Body of pancreas (tissue), 4 donors: ENCODE measurements around the gene RPUSD1. TPM values are rescaled to one million over a fixed set of nuclear protein-coding genes. Genes with fewer than 3 reads are reported as not detected.

Experiments used
- ATAC-seq: fragments of 150-250 bp; one replicate; pipeline ENCODE4 v1.9.1; 2016
- DNase-seq, 4 donors: peaks; one replicate each; pipeline ENCODE4 v3.0.0-alpha.2; 2019
- H3K27ac ChIP-seq, 4 donors: fragments of 200-600 bp; sonication (generic); 1 replicate in 3 of 4; 2 replicates in 1 of 4; pipeline versions ENCODE4 v1.5.1 to v1.6.1; 2016 to 2019; ENCODE audit warnings: mild to moderate bottlenecking in 1 of 4, mixed read lengths in 1 of 4, moderate library complexity in 1 of 4
- H3K27me3 ChIP-seq, 2 donors: fragments of 200-600 bp; sonication (generic); one replicate each; pipeline ENCODE4 v1.6.0; 2016; ENCODE audit warnings: mild to moderate bottlenecking in 1 of 2
- H3K36me3 ChIP-seq, 2 donors: fragments of 200-600 bp; sonication (generic); replicated peaks in 1 of 2; 2 replicates each; pipeline ENCODE4 v1.5.1; 2016; ENCODE audit warnings: low read depth in 2 of 2; ENCODE audit not compliant: insufficient read depth in 1 of 2
- H3K4me1 ChIP-seq: fragments of 200-600 bp; sonication (generic); one replicate; pipeline ENCODE4 v1.6.0; 2016
- H3K4me3 ChIP-seq, 2 donors: fragments of 200-600 bp; sonication (generic); 1 replicate in 1 of 2; 2 replicates in 1 of 2; pipeline ENCODE4 v1.5.1; 2016 to 2019
- H3K9me3 ChIP-seq, 3 donors: fragments of 200-600 bp; sonication (generic); 1 replicate in 2 of 3; 2 replicates in 1 of 3; pipeline ENCODE4 v1.5.1; 2016
- POLR2A ChIP-seq, 3 donors: fragments of 450-650 bp; IDR thresholded peaks; one replicate each; pipeline ENCODE4 v1.6.1; 2016; ENCODE audit warnings: antibody characterized with exemption in 3 of 3, mild to moderate bottlenecking in 2 of 3
- WGBS, 2 donors: methylation state at CpG; one replicate each; pipeline ENCODE4 v1.1.5; 2017; 5-methylcytosine and 5-hydroxymethylcytosine counted together
- intact Hi-C: fragments of 100-400 bp; cut with DNase I; formaldehyde crosslinking; loops from one replicate; pipeline ENCODE4 v1.15.1; 2023
- total RNA-seq, 2 donors: library from RNA; depleted of rRNA; stranded (reverse); fragments of >200 nt; gene quantifications; one replicate each; pipeline ENCODE4 v1.1.0, GENCODE V29; 2016
- TF ChIP-seq, protein P1 (sequence below), 7 experiments: fragments of 450-650 bp in 4 of 7; fragments of 200-600 bp in 3 of 7; sonication (generic) in 3 of 7; IDR thresholded peaks; one replicate each; pipeline ENCODE4 v1.5.1; 2016 to 2019; ENCODE audit warnings: antibody characterized with exemption in 7 of 7

Gene RPUSD1
- total RNA-seq, 2 donors from 2014 or later: 19.7 to 31.3 TPM

- Histone ChIP-seq H3K4me1 (no peaks in the 10 kb centered on the region), H3K27ac (no peak within 1 kb of the TSS), H3K4me3 (no peak within 1 kb of the TSS), H3K9me3 (no peaks in the 10 kb centered on the region), H3K36me3 (no peaks in the 10 kb centered on the region), H3K27me3 (peaks cover 0 to 12% of the 10 kb centered on the region in 2 donors)
- ATAC-seq: no peak
- no peak for DNase-seq
- no peak for TF ChIP-seq POLR2A (IDR thresholded peaks at IDR 0.05)
- TF ChIP-seq, protein P1, sequence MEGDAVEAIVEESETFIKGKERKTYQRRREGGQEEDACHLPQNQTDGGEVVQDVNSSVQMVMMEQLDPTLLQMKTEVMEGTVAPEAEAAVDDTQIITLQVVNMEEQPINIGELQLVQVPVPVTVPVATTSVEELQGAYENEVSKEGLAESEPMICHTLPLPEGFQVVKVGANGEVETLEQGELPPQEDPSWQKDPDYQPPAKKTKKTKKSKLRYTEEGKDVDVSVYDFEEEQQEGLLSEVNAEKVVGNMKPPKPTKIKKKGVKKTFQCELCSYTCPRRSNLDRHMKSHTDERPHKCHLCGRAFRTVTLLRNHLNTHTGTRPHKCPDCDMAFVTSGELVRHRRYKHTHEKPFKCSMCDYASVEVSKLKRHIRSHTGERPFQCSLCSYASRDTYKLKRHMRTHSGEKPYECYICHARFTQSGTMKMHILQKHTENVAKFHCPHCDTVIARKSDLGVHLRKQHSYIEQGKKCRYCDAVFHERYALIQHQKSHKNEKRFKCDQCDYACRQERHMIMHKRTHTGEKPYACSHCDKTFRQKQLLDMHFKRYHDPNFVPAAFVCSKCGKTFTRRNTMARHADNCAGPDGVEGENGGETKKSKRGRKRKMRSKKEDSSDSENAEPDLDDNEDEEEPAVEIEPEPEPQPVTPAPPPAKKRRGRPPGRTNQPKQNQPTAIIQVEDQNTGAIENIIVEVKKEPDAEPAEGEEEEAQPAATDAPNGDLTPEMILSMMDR (IDR thresholded peaks at IDR 0.05): no peak
- intact Hi-C loops: no loop called here
- 0 to 4% methylated on average over 8 to 42 of the region's 57 CpGs for WGBS, 2 donors
Measured at GRCh38 chr16:799948-800833, 12.0 kb upstream of the RPUSD1 start, which contains the start of gene GNG13. TSS of gene GNG13 (minus strand) at chr16:800734. CDS start at chr16:799077, 1,657 bp downstream.

DNA sequence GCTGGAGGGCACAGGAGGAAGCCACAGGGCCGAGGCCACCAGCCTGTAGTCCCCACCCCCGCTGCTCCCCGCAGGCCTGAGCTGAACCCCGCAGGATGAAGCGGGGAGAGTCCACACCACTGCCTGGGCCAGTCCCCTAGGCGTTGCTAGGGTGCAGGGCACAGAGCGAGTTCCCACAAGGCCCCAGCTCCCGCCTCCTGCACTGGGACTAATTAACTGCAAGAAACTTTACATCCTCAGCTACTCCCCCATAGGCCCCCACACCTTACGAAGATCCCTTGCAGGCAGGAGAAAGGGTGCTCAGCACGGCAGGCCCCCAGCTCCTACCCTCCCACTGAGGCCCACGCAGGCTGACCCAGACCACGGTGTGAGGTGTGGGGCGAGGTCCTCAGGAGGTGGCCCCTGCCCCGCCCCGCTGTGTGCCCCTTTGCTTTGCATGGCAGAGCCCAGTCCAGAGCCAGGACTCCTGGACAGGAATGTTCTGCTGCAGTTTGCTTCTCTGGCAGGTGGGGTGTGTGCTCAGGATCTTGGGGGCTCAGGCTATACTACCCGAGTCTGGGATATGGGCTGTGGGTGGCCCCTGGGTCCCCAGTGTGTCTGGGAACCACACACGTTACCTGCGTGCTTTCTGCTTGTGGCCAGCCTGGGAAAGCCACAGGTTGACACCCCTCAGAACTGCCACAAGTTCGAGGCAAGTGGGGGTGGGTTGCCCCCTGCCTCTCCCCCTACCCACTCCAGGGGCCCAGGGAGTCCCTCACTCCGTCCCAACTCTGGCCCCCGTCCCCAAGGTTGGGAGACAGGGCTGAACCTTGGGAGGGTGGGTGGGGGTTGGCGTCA is 11.1 kb upstream of the RPUSD1 start:
- peaks cover 0 to 12% of the 10 kb centered on the region in 2 donors for H3K27me3 ChIP-seq
- no peak for TF ChIP-seq POLR2A (IDR thresholded peaks at IDR 0.05)
- TF ChIP-seq, protein P1 (IDR thresholded peaks at IDR 0.05): no peak
- no peaks in the 10 kb centered on the region for H3K9me3 ChIP-seq
- DNase-seq: no peak
- H3K36me3 ChIP-seq: no peaks in the 10 kb centered on the region
- H3K27ac ChIP-seq: no peak overlapping the region
- intact Hi-C loops: no loop called here
- no peak for ATAC-seq
- 57 to 64% methylated on average over 13 to 22 of the region's 22 CpGs for WGBS, 2 donors
- H3K4me1 ChIP-seq: no peaks in the 10 kb centered on the region
- no peak overlapping the region for H3K4me3 ChIP-seq

- Histone ChIP-seq H3K27ac (no peak overlapping the region), H3K4me1 (no peaks in the 10 kb centered on the region), H3K27me3 (peaks cover 0 to 12% of the 10 kb centered on the region in 2 donors), H3K4me3 (no peak overlapping the region), H3K36me3 (no peaks in the 10 kb centered on the region), H3K9me3 (no peaks in the 10 kb centered on the region)
- no peak for TF ChIP-seq POLR2A (IDR thresholded peaks at IDR 0.05)
- TF ChIP-seq, protein P1 (IDR thresholded peaks at IDR 0.05): no peak
- DNase-seq (no peak), ATAC-seq (no peak)
- 84 to 88% methylated on average over 10 to 14 of the region's 19 CpGs for WGBS, 2 donors
- intact Hi-C loops: no loop called here
Measured at GRCh38 chr16:798666-799065, 10.5 kb upstream of the RPUSD1 start.

DNA sequence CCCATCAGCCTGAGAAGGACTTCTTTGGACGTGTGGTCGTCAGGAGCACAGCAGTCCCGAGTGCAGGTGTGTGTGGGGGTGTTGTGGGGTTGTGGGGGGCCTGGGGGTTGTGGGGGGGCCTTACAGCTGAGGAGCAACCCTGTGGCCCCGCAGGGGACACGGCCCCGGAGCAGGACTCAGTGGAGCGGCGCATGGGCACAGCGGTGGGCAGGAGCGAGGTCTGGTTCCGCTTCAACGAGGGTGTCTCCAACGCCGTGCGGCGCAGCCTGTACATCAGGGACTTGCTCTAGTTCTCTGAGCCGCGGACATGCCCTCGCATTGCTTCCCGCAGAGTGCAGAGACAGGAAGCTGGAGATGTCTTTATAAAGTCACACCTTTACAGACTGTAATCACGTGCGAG is 9.5 kb upstream of the RPUSD1 start:
- no peak overlapping the region for H3K27ac ChIP-seq

More for the DNA sequence above, 9.5 kb upstream of the RPUSD1 start:
- Histone ChIP-seq H3K9me3 (no peaks in the 10 kb centered on the region), H3K27me3 (peaks cover 0 to 12% of the 10 kb centered on the region in 2 donors), H3K4me1 (no peaks in the 10 kb centered on the region), H3K4me3 (no peak overlapping the region), H3K36me3 (no peaks in the 10 kb centered on the region)
- DNase-seq (no peak), ATAC-seq (no peak)
- intact Hi-C loops: no loop called here
- WGBS, 2 donors: 96 to 97% methylated on average over 18 to 19 of the region's 22 CpGs
- TF ChIP-seq, protein P1 (IDR thresholded peaks at IDR 0.05): no peak
- TF ChIP-seq POLR2A (IDR thresholded peaks at IDR 0.05): no peak
